GM13976 (cell line): ENCODE results near the gene NUDT16.

Experiments used
- DNase-seq: peaks from one replicate; pipeline ENCODE4 v3.0.0; 2012; ENCODE audit warnings: low spot score
- CTCF ChIP-seq: IDR thresholded peaks from 2 replicates; pipeline ENCODE4 v1.5.1; 2012; ENCODE audit warnings: borderline replicate concordance, mild to moderate bottlenecking; ENCODE audit not compliant: insufficient read depth; ENCODE audit errors: extremely low read depth, missing control alignments, control extremely low read depth
- in situ Hi-C: fragments of 300-500 bp; cut with MboI; formaldehyde crosslinking; loops from one replicate; pipeline ENCODE4 v1.12.0; 2022; ENCODE audit warnings: low sequenced_read_pairs, mixed read lengths, inconsistent platforms; ENCODE audit not compliant: unreplicated experiment

The NUDT16 gene

GRCh38 chr3:131394400-131394799 is 12.8 kb downstream of the NUDT16 start:
- no peak for TF ChIP-seq CTCF
- DNase-seq, result no peak
- in situ Hi-C loops, result no loop called here

- no peak for TF ChIP-seq CTCF
- DNase-seq, result no peak
- in situ Hi-C loops, result no loop called here
Observed at GRCh38 chr3:131396170-131396569, 14.6 kb downstream of the NUDT16 start.

- no peak for DNase-seq
- in situ Hi-C loops, result no loop called here
- no peak for TF ChIP-seq CTCF
Observed at GRCh38 chr3:131397889-131398288, 16.3 kb downstream of the NUDT16 start.

- in situ Hi-C loops, result no loop called here
Observed at GRCh38 chr3:131401978-131402377, 20.4 kb downstream of the NUDT16 start.

GRCh38 chr3:131402391-131403039 is 20.9 kb downstream of the NUDT16 start:
- TF ChIP-seq CTCF, result no peak
- in situ Hi-C loops, result no loop called here
- DNase-seq, result no peak

More at GRCh38 chr3:131401978-131402377, 20.4 kb downstream of the NUDT16 start:
- DNase-seq, result no peak
- no peak for TF ChIP-seq CTCF

- no peak for TF ChIP-seq CTCF
- no peak for DNase-seq
- in situ Hi-C loops, result no loop called here
Observed at GRCh38 chr3:131403216-131403895, 21.8 kb downstream of the NUDT16 start.
